GM19023 (cell line): ENCODE measurements around the gene CDK6.

Experiments used
- ATAC-seq: cut with Tn5 transposase; IDR thresholded peaks from one replicate; pipeline ENCODE4 v1.9.1; 2021; ENCODE audit warnings: mild to moderate bottlenecking, moderate library complexity; ENCODE audit not compliant: unreplicated experiment

The CDK6 gene

DNA sequence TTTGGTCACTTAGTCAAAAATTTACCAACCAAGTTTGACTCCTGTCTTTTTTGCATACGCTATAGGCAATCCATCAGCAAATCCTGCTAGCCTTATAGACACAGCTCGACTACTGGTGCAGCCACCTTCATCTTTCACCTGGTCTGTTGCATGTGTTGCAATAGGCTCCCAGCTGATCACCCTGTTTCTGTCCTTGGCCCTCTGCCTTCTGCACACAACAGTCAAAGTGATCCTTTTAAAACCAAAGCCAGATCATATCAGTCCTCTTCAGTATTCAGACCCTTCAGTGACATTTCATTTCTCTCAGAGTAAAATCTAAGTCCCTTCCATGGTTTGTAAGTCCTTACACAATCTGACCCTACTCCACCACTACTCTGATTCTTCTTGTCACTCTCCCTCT is 10.9 kb upstream of the CDK6 start:
- ATAC-seq = no peak

DNA sequence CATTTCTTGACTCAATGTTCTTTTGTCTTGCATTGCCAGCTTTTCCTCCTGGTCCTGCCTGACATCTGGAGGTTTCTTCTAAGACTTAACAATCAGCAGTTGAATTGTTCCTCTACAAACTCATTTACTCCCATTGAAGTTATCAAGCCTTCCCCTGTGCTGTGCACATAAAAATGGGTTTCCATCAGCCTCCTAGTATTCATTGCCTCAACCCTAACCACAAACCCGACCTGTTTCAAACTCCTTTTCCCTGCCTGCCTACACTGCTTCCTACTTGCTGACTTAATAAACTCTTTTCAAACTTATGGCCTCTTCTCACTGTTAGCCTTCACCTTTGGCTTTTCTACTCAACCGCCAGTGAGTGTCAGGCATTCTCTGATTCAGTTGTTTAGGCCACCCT is 9.4 kb upstream of the CDK6 start:
- ATAC-seq = no peak

DNA sequence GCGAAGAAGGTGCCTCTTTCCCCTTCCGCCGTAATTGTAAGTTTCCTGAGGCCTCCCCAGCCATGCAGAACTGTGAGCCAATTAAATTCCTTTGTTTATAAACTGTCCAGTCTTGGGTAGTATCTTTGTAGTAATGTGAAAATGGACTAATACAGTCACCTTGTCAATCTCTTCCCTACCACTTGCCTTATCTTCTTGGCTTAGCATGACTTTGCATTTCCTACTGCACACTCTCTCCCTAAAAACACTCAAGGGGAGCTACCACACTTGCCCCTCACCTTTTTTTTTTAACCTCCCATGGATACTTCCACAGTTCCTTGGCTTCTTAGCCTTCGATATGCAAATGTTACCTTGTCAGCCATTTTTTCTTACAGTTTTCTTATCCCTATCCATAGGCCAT is 7.4 kb upstream of the CDK6 start:
- no peak for ATAC-seq

DNA sequence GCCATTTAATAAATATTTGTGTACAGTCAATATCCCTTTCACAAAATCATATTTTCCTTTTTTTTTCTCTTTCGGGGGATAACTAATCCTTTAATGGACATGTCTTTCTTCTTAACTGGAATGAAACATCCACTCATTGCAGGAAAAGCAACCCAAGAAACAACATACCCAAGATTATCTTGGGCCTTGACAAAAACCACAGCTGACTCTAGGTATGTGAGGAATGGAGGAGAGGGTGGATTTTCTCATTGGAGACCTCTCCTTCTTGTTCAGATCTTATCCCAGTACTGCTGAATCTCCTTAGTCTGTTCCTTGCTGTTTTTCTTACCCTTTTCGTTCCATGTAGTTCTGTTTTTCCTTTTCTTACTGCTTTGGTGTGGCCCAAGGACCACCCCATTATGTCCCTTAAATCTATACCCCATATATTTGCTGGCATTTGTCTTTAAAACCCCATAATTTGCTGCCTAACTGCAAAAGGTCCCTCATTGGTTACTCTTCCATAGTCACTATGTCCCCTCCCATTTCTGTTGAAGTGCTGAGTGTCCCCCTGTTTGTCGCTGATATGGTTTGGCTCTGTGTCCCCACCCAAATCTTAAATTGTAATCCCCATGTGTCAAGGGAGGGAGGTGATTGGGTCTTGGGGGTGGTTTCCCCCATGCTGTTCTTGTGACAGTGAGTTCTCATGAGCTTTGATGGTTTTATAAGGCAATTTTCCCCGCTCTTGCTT is 6.8 kb upstream of the CDK6 start:
- no peak for ATAC-seq

DNA sequence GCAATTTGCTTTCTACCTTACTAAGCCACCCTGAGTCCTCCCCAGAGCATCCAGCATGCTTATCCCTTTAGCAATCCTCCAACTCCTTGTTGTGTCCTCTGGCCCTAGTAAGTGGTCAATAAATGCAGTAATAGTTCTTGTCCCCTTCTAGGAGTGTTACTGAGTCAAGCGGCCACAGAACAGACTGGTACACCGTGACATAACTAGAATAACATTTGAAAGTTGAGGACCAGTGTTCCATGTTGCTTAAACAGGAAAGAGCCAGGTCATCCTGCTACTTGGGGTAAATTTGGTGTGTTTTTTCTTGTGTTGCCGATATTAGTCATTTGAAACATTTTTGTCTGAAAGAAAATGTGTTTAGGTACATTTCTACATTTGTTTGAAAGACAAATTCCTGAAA is 4.8 kb upstream of the CDK6 start:
- ATAC-seq = no peak

DNA sequence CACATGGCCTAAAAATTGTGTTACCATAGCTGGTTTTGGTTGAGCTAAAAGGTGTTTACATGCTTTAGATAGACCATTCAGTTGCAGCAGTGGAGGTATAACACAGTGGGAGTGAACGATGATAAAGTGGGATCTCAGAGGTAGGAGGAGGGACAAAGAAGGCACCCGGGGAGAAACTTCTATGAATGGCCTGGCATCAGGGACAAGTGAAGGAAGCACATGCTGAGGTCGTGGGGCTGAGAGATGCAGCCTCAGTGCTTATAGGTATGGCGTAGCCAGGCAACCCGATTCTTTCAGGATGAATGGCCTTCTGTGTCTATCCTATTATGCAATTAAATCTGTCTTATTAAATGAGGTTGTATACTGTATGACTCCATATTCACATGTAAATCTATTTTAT is 3.9 kb upstream of the CDK6 start:
- no peak for ATAC-seq

DNA sequence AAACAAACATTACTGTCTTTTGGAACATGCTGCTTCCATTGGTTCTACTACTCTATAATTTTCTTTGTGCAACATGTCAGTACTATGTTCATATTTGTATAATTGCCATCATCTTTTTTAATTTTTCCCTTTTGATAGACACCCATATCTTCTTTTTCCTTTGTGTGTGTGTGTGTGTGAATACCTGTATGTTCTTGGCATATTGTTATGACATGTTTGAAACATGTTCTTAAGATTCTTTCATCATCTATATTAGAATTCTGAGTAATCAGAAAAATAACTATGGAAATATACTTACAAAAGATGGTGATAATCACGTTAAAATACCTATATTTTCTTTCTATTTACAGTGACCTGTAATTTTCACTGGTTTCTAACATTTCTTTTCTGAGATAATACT is 3.5 kb upstream of the CDK6 start:
- ATAC-seq = no peak

DNA sequence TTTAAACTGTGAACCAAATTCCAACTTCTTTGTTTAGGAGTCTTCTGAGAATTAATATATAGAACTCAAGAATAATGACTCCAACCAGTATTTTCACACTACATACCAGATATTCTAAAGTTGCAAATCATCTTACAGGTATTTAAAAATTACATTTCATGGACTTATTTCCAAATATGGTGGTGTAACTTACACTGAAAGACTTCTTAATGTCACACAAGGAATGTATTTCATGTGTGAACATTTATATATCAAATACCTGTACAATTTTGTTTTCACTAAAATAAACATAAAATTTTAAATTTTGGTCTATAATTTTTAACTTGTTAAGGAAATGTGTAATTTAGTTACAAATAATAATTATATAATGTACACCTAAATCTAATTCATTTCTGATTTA is 2.6 kb upstream of the CDK6 start:
- ATAC-seq = no peak

DNA sequence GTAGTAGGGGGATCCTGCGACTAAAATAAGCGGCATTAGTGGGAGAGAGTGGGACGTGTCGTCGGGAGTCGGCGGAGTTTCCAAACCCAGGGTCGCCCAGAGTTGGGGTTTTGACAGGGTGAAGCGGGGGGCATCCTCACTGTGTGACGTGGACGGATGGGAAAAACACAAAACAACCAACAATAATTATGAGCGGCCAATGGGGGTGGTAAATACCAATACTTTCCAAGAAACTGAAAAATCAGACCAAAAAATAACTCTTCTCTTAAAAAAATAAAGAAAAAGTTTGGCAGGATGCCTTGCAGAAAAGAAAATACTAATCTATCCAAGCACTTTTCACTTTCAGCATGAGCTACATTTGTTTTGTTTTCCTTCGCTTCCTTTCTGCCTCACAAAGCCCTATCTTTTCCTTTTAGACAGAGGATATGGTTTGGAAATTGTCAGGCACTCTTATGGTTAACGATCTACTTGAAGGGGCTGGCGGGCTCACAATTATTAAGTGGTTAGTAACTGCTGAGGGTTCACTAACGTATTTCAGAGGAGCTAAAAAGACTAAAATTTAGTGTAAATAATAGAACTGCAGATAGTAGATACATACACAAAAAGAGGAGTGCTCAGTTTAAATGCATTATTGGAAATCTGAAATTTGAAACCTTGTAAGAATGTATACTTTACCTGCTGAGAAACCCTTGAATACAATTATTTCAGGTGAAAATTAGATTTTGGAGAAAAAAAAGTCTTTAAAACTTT is 802 bp upstream of the CDK6 start:
- no peak for ATAC-seq

DNA sequence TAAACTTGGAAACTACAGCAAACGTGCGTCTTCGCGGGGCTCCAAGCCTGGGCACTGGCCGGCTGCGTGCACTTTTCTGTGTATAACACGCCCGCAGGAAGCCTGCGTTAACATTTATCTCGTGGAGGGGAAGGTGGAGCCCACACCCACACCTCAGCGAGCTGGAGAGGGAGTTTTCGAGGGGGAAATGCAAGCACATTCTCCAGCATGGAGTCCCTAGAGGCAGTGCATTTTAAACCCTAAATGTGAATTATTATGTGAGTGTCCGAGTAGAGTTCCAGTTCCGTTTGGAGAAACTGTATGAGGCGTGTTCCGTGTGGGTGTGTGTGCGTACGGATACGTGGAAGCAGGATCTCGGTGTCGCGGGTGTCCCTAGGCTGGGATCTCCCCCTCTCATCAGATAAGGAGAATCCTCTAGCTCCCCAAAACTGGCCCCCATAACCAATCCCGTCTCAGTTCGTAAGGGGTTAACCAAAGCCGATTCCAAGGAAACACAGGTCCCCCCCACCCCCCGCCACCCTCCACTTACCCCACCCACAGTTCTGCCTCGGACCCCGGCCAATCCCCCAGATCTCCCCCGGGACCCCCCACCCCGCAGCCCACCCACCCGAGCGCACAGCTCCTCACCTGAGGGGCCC is 403 bp downstream of the CDK6 start:
- no peak for ATAC-seq

DNA sequence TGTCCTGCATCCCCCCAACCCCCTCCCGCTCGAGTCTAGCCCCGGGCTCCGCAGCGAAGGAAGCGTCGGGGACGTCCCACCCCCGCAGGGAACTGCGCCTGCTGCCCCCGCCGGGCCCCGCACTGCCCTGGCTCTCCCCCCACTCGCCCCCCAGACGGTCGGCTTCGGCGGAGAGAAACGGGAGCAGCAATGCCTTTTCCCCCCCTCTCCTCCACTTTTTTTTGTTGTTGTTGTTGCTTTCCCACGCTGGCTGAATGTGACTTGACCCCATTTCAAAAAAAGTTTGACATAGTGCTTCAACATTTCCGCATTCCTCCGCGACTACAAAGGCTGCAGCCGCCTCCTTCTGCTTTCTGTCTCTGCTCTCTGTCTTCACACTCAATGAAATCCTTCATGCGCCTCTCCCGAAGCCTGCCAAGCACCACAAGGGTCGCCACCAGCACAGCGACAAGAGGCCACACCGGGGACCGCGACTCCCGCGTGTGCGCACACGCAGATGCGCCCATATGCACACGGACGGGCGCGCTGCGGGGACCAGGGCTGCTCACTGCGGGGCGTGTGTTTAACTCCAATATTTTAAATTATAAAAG is 1.0 kb downstream of the CDK6 start:
- no peak for ATAC-seq

DNA sequence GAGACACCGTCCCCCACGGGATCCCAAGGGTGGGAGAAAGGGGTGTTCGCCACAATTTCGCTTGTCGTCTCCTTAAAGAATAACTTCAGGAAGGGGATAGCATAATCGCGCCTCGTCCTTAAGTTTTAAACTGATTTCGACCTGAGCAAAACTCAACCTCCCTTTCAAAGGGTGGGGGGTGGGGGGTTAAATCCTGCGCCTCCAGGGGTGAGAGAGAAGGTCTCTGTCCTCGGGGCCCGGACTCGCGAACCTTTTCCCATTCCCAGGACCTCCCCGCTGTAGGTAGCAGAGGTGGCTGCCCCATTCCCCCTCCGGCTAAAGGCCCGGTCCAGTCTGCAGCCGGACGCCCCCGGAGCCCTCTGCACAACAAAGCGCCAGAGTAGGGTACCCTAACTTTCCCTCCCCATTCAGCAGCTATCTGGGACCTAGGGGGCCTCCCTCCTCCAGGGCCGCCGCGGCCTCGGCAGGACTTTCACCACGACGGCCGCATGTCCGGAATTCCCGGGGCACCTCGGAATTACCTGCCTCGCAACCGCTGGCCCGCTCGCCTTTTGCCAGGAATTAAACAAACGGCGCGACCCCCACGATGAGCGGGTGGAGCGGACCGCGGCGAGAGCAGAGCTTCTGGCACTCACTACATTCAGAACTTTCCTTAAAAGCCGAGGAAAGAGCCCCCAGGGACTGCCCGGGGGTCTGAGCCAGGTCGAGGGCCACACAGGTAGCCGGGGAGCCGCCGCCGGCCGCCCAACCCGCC is 1.7 kb downstream of the CDK6 start:
- ATAC-seq = no peak

DNA sequence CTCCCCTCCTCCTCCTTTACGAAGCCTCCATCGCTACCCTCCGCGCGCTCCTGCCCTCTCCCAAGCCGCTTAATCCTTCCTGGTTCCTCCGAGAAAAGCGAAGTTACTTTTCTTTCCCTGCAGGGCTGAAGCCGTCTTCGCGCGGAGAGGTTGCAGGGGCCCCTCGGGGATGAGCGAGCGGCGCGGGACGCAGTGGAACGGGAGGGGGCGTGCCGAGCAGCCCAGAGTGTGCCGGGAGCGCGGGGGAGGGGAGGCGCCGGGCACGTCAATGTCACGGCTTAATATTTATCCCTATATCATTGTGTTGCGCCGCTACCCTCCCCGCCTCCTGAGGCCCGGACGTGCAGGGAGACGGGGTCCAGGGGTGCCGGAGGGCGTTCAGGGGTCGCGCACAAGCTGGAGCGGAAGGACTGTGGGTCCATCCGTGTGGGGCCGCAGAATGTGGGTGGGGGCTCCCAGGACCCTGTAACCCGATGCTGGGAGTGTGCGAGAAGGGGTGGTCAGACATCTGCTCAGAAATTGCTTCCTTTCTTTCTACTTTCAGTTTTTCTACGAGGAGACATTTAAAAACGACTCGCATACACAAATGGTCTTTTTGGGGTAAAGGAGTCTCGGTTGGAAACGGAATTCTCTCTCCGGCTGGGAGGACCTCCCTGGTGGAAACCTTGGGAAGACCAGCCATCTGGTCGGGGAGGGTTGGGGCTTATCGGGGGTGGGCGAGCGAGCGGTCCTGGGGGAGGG is 2.4 kb downstream of the CDK6 start:
- peak; percentile 46 for ATAC-seq

DNA sequence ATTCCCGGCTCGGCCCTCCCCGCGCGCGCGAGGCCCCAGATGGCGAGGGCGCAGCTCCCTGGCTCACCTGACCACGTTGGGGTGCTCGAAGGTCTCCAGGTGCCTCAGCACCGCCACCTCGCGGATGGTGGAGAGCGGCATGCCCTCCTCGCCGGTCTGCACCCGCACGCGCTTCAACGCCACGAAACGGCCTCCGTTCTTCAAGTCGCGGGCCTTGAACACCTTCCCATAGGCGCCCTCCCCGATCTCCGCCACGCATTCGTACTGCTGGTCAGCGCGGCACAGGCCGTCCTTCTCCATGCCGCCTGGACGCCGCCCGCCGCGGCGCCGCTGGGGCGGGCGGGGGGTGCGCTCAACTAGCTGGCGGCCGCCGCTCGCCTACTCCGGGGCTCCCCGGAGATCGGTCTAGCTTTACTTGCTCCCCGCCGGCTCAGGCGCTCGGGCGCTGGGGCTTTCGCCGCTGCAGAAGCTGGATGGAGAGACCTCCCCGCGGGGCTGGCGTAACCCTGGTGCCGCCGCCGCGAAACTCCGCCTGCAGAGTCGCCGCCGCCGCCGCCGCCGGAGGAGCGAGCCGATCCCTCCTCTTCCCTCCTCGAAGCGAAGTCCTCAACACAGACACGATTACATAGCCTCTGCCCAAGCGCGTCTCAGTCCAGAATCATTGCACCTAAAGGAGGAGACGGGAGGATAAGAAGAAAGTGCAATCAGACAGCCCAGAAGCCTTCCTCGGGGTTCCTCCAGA is 3.2 kb downstream of the CDK6 start:
- peak; percentile 59 for ATAC-seq

DNA sequence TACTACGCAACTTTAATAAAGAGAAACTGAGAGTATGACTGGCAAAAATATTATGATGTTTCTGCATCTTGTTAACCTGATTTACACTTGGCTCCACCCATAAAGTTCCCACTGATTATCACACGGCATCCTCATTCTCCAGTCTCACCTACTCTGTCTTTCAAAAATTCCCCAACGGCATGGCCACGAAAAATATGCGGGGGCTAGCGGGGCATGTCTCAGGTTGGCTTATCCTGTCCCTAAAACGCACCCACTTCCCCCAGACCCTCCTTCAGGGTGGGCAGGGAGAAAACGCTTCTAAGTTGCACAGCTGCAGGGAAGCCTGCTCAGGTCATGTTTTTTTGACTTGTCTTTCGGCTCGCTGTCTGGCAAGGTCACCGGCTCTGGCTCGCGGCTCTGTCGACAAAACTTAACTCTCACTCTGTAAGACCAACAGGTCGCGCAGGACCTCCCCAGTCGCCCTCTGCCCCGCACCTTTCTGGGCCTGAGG is 3.8 kb downstream of the CDK6 start:
- peak; percentile 2 for ATAC-seq

DNA sequence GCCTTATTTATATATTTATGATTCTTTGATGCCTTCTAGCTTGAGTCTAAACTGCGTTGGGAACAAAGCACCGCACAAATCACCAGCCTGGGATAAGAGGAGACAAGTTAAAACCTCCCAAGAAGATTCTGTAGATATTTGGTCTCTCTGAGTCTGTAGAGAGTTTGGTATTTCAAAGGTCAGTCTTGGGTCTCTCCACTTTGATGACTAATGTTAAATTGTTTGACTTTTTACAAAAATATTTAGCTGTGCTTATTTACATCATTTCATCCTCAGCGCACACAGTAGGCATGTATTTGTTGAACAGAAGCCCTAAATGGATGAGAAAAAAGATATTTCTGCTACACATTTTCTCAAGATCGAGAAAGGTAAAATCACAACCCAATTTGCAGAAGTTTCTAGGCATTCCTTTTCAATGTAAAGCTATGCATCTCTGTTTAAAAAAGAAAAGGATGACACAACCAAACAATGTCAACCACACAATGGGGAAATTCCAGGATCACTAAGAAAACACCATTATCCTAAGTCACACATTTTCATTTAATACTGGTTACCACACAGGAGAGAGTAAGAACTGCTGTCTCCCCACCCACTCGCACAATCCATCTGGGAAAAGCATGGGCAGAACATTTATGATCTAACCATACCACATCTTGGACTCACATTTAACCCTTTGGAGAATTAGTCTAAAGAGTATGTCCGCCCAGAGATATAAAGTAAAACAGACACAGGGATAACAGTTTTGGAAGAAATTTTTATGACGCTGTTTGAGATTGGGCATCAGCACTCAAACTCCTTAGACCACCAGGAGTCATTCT is 4.4 kb downstream of the CDK6 start:
- no peak for ATAC-seq

DNA sequence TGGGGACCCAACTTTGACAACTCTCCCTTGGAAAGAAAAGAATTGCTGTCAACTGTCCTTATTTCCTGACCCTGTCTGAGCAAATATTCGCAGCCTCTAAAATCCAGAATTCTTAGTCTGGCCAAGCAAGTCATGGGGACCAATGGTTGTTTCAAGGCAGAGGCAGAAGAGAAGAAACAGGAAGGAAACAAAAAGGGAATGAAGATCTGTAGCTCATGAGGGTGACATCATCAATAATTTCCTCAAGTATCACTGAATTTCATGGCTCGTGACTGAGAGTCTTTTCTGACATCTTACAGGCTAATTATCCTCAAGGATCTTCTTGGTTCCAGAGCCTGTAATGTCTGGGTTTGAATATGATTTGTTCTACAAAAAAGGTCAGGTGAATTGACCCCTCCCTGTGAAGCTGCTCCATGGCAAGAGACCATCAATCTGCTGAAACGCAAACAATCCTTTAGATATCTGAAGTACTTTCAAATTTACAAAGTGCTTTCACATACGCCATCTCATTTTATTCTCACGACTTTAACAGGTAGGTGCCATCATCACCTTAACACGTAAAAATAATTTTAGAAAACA is 5.8 kb downstream of the CDK6 start:
- no peak for ATAC-seq

DNA sequence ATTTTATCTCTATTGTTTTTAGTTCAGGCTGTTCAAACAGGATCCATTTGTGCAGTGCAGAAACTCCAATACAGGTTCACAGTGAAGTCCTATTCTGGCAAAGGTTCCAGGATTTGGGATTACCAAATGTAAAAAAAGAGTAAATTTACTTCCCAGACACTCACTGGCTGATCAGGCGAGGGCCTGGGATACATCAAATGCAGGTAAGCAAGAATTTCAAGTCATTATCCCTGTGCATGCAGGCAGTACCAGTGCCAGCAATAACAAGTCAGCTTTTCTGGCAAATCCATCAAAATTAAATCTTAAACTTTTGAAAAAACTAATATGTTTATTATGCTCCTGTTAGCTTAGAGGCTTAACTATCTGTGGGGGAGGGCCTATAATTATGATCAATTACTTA is 6.3 kb downstream of the CDK6 start:
- no peak for ATAC-seq
